ENCODE data around the gene ZNRD2. TPM values are rescaled to one million over a fixed set of nuclear protein-coding genes. Genes with fewer than 3 reads are reported as not detected.

ZNRD2 gene
- total RNA-seq, 1 experiment from 2014 or later, result 61.2 TPM

DNA sequence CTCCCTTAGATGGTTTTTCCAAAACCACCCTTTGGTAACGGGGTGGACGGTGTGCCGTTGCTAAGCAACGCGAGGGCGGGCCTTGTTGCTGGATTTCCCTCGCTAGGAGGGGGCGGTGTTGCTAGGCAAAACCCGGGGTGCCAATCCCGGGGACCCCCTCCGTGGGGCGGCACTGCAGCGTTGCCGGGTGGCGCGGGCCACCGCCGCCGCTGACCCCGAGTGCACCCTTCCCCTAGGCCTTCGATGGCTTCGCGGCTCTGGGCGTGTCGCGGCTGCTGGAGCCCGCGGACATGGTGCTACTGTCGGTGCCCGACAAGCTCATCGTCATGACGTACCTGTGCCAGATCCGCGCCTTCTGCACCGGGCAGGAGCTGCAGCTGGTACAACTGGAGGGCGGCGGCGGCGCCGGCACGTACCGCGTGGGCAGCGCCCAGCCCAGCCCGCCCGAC is 14.5 kb downstream of the ZNRD2 start:
- BruUV-seq (replicated peaks), result no TSS peak
- TF ChIP-seq TCF7L2 (IDR thresholded peaks at IDR 0.05; ENCODE audit: low read depth, low read length), result no peak
- H3K27me3 ChIP-seq (ENCODE audit: control insufficient read depth, insufficient read depth, low read length), result no peaks in the 10 kb centered on the region
- POLR2A ChIA-PET, result no interaction called here
- CTCF ChIA-PET, result no interaction called here
- intact Hi-C loops (cut with micrococcal nuclease; ENCODE audit: unreplicated experiment), result no loop called here
- H3K4me3 ChIP-seq (ENCODE audit: low read depth in 2 of 2, low read length in 2 of 2), result no peak overlapping the region
- DNase-seq (ENCODE audit: low read depth, low spot score) (no peak), ATAC-seq (no peak)
- peaks cover 17% of the 10 kb centered on the region for H3K4me1 ChIP-seq (ENCODE audit: control insufficient read depth, insufficient read depth, low read length)
- no peak overlapping the region for H3K27ac ChIP-seq (ENCODE audit: low read length)
- H3K9me3 ChIP-seq (ENCODE audit: control insufficient read depth, insufficient read depth, low read depth, low read length), result no peaks in the 10 kb centered on the region
- in situ Hi-C loops (cut with HindIII; ENCODE audit: low pct_unique_long_range_greater_than_20kb, low sequenced_read_pairs), result no loop called here
- peaks cover 3% of the 10 kb centered on the region; the same call in 1 of the 2 replicates for H3K36me3 ChIP-seq (ENCODE audit: control insufficient read depth, insufficient read depth, low read length)

DNA sequence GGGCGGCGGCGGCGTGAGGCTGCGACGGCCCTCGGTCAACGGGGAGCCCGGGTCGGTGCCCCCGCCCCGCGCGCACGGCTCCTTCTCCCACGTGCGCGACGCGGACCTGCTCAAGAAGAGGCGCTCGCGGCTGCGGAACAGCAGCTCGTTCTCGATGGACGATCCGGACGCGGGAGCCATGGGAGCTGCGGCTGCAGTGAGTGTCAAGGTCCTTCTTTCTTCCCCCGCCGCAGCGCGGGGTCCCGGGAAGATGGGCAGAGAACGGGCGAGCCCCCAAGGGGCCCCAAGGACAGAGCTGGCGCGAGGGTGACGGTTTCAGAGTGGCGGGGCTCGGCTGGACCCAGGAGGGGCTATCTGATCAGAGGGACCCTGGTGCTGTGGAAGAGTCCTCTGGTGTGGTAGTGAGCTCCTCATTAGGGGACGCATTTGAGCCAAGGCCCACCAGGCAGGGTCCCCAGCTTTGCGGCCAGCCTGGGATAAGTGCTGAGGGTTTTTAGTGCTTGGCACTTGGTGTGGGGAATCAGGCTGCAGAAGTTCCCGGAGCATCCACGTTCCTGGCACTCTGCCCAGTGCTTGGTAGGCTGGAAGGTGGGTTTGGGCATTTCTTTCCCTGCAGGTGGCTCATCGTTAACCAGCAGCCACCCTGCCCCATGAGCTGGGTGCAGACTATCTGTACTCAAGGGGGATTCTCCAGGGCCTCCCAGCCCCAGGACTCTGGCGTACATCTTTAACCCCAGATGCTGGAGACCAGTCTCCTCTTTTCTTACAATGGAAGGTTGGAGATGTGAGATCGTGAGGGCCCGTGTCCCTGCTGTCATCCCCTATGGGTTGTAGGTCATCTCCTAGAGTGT is 15.3 kb downstream of the ZNRD2 start:
- no peaks in the 10 kb centered on the region for H3K27me3 ChIP-seq (ENCODE audit: control insufficient read depth, insufficient read depth, low read length)
- TF ChIP-seq POLR2AphosphoS5 (IDR thresholded peaks at IDR 0.05; ENCODE audit: low read depth, low read length) (no peak), TCF7L2 (IDR thresholded peaks at IDR 0.05; ENCODE audit: low read depth, low read length) (no peak)
- TF ChIP-seq, protein P1, sequence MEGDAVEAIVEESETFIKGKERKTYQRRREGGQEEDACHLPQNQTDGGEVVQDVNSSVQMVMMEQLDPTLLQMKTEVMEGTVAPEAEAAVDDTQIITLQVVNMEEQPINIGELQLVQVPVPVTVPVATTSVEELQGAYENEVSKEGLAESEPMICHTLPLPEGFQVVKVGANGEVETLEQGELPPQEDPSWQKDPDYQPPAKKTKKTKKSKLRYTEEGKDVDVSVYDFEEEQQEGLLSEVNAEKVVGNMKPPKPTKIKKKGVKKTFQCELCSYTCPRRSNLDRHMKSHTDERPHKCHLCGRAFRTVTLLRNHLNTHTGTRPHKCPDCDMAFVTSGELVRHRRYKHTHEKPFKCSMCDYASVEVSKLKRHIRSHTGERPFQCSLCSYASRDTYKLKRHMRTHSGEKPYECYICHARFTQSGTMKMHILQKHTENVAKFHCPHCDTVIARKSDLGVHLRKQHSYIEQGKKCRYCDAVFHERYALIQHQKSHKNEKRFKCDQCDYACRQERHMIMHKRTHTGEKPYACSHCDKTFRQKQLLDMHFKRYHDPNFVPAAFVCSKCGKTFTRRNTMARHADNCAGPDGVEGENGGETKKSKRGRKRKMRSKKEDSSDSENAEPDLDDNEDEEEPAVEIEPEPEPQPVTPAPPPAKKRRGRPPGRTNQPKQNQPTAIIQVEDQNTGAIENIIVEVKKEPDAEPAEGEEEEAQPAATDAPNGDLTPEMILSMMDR (IDR thresholded peaks at IDR 0.05), result no peak
- no peak overlapping the region for H3K4me3 ChIP-seq (ENCODE audit: low read depth in 2 of 2, low read length in 2 of 2)
- H3K36me3 ChIP-seq (ENCODE audit: control insufficient read depth, insufficient read depth, low read length), result peaks cover 6% of the 10 kb centered on the region
- CTCF ChIA-PET, result no interaction called here
- POLR2A ChIA-PET, result no interaction called here
- H3K9me3 ChIP-seq (ENCODE audit: control insufficient read depth, insufficient read depth, low read depth, low read length), result no peaks in the 10 kb centered on the region
- no TSS peak for BruUV-seq (replicated peaks)
- ATAC-seq, result no peak
- DNase-seq (ENCODE audit: low read depth, low spot score), result no peak
- H3K27ac ChIP-seq (ENCODE audit: low read length), result no peak overlapping the region
- peaks cover 17% of the 10 kb centered on the region for H3K4me1 ChIP-seq (ENCODE audit: control insufficient read depth, insufficient read depth, low read length)
- intact Hi-C loops (cut with micrococcal nuclease; ENCODE audit: unreplicated experiment), result no loop called here
- in situ Hi-C loops (cut with HindIII; ENCODE audit: low pct_unique_long_range_greater_than_20kb, low sequenced_read_pairs), result no loop called here

DNA sequence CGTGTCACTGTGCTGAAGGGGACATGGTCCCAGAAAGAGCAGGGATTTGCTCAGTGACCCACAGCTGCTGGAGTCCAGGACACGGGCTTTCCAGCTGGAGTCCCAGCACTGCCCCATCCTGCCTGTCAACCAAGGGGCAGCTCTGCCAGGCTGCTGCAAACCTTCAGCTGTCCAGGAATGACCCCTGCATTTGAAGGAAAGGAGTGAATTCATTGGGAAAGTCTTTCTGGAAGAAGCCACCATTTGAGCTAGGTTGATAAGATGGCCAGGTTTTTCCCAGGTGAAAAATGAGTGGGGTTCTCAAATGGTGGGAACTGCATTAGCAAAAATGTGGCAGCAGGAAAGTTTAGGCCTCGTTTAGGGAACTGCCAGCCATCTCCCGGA is 16.0 kb downstream of the ZNRD2 start:
- TF ChIP-seq TCF7L2 (IDR thresholded peaks at IDR 0.05; ENCODE audit: low read depth, low read length), result no peak
- no peak for TF ChIP-seq SIN3A (IDR thresholded peaks at IDR 0.05; ENCODE audit: borderline replicate concordance, insufficient read depth, low read depth, low read length)
- TF ChIP-seq, protein P2, sequence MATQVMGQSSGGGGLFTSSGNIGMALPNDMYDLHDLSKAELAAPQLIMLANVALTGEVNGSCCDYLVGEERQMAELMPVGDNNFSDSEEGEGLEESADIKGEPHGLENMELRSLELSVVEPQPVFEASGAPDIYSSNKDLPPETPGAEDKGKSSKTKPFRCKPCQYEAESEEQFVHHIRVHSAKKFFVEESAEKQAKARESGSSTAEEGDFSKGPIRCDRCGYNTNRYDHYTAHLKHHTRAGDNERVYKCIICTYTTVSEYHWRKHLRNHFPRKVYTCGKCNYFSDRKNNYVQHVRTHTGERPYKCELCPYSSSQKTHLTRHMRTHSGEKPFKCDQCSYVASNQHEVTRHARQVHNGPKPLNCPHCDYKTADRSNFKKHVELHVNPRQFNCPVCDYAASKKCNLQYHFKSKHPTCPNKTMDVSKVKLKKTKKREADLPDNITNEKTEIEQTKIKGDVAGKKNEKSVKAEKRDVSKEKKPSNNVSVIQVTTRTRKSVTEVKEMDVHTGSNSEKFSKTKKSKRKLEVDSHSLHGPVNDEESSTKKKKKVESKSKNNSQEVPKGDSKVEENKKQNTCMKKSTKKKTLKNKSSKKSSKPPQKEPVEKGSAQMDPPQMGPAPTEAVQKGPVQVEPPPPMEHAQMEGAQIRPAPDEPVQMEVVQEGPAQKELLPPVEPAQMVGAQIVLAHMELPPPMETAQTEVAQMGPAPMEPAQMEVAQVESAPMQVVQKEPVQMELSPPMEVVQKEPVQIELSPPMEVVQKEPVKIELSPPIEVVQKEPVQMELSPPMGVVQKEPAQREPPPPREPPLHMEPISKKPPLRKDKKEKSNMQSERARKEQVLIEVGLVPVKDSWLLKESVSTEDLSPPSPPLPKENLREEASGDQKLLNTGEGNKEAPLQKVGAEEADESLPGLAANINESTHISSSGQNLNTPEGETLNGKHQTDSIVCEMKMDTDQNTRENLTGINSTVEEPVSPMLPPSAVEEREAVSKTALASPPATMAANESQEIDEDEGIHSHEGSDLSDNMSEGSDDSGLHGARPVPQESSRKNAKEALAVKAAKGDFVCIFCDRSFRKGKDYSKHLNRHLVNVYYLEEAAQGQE (IDR thresholded peaks at IDR 0.05; ENCODE audit: insufficient read depth in 1 of 2, low read depth in 2 of 2, low read length in 1 of 2), result no peak
- TF ChIP-seq, protein P1 (IDR thresholded peaks at IDR 0.05), result no peak
- no peak for TF ChIP-seq POLR2AphosphoS5 (IDR thresholded peaks at IDR 0.05; ENCODE audit: low read depth, low read length)
- Histone ChIP-seq H3K27me3 (ENCODE audit: control insufficient read depth, insufficient read depth, low read length) (no peaks in the 10 kb centered on the region), H3K4me3 (ENCODE audit: low read depth in 2 of 2, low read length in 2 of 2) (no peak overlapping the region), H3K27ac (ENCODE audit: low read length) (no peak overlapping the region), H3K4me1 (ENCODE audit: control insufficient read depth, insufficient read depth, low read length) (peaks cover 17% of the 10 kb centered on the region), H3K9me3 (ENCODE audit: control insufficient read depth, insufficient read depth, low read depth, low read length) (no peaks in the 10 kb centered on the region), H3K36me3 (ENCODE audit: control insufficient read depth, insufficient read depth, low read length) (peaks cover 6% of the 10 kb centered on the region)
- no TSS peak for BruUV-seq (replicated peaks)
- DNase-seq (ENCODE audit: low read depth, low spot score) (no peak), ATAC-seq (no peak)
- CTCF ChIA-PET, result no interaction called here
- in situ Hi-C loops (cut with HindIII; ENCODE audit: low pct_unique_long_range_greater_than_20kb, low sequenced_read_pairs), result no loop called here
- intact Hi-C loops (cut with micrococcal nuclease; ENCODE audit: unreplicated experiment), result no loop called here
- POLR2A ChIA-PET, result no interaction called here
